Adrenal gland (tissue), 5 donors: Measurements from ENCODE around the gene SPNS2.
"Not testable (repeated sequence)": the region's sequence is repeated elsewhere in the genome, so short reads cannot be mapped to it uniquely, and the experiment has no call there.

Experiments used
- POLR2A ChIP-seq, 2 donors: fragments of 450-650 bp; IDR thresholded peaks; one replicate each; pipeline ENCODE4 v1.6.1; 2017; ENCODE audit warnings: antibody characterized with exemption in 2 of 2, mild to moderate bottlenecking in 2 of 2, moderate library complexity in 1 of 2
- TF ChIP-seq, protein P1 (sequence below), 6 experiments: fragments of 450-650 bp in 4 of 6; fragments of 200-600 bp in 2 of 6; sonication (generic) in 1 of 6; IDR thresholded peaks; 1 replicate in 5 of 6; 2 replicates in 1 of 6; pipeline versions ENCODE4 v1.5.1 to v1.8.0; 2016 to 2021; ENCODE audit warnings: antibody characterized with exemption in 6 of 6, mild to moderate bottlenecking in 2 of 6, moderate library complexity in 1 of 6
- donor health status: DM: no; HTN: no; CAD: no.

DNA sequence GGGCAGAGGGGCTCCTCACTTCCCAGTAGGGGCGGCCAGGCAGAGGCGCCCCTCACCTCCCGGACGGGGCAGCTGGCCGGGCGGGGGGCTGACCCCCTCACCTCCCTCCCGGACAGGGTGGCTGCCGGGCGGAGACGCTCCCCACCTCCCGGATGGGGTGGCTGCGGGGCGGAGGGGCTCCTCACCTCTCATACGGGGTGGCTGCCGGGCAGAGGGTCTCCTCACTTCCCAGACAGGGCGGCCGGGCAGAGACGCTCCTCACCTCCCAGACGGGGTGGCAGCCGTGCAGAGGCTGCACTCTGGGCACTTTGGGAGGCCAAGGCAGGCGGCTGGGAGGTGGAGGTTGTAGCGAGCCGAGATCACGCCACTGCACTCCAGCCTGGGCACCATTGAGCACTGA lies 79.7 kb downstream of the SPNS2 start:
- TF ChIP-seq, protein P1, sequence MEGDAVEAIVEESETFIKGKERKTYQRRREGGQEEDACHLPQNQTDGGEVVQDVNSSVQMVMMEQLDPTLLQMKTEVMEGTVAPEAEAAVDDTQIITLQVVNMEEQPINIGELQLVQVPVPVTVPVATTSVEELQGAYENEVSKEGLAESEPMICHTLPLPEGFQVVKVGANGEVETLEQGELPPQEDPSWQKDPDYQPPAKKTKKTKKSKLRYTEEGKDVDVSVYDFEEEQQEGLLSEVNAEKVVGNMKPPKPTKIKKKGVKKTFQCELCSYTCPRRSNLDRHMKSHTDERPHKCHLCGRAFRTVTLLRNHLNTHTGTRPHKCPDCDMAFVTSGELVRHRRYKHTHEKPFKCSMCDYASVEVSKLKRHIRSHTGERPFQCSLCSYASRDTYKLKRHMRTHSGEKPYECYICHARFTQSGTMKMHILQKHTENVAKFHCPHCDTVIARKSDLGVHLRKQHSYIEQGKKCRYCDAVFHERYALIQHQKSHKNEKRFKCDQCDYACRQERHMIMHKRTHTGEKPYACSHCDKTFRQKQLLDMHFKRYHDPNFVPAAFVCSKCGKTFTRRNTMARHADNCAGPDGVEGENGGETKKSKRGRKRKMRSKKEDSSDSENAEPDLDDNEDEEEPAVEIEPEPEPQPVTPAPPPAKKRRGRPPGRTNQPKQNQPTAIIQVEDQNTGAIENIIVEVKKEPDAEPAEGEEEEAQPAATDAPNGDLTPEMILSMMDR (IDR thresholded peaks at IDR 0.05), result not testable (repeated sequence)
- not testable (repeated sequence) for TF ChIP-seq POLR2A (IDR thresholded peaks at IDR 0.05)
